GM20431 (cell line): ENCODE measurements around the gene PAX5.

Experiments used
- in situ Hi-C: fragments of 300-500 bp; cut with MseI, MboI; formaldehyde crosslinking; loops from one replicate; pipeline ENCODE4 v1.15.0; 2020; ENCODE audit warnings: low sequenced_read_pairs; ENCODE audit not compliant: unreplicated experiment

PAX5 gene

DNA sequence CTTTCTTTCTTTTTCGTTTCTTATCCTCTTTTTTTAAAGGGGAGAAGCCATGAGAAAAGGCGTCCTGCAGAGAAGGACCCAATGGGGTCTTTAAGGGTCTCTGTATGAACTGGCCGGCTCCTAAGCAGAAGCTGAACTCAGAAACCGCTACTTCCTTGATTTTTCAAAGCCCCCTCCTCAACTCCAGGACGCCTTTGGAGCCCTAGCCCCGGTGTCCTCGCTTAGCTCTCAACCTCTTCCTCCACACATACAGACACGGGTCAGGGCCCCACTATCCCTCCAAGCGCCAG is 8.3 kb downstream of the PAX5 start:
- in situ Hi-C loops, result no loop called here

DNA sequence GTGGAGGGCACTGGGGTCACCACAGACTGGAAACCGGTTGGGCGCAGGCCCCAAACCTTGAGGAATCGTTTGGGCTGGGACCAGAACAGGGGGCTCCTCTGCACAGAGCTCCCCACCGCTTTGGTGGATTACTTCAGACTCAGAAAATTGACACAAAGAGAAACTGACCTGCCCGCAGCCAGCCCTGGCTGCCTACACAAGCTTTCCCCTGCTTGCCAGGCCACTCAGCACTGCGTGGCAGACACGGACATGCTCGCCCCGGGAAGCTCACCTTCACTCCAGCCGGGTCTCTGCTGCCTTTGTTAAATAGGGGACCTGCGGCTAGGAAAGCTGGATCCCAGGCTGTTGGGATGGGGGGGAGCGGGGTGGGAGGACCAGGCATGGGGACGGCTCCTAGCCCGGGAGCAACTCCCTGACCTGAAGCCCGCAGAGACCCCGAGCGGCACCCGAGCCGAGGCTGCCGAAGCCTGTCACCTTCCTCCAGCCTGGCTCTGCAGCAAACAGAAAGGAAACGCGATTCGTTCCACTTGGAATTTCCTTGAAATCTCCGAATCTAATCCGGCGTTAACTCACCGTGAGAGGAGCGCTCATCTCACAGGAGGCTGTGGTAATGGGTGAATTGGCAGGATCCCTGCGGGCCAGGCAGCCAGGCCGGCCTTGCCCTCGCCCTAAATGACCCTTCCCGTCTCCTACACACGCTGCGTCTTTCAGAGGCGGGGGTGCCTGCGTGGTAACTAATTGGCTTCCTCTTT is 8.8 kb downstream of the PAX5 start:
- in situ Hi-C loops, result no loop called here

GRCh38 chr9:37017546-37017945 is 16.5 kb downstream of the PAX5 start:
- in situ Hi-C loops, result no loop called here

DNA sequence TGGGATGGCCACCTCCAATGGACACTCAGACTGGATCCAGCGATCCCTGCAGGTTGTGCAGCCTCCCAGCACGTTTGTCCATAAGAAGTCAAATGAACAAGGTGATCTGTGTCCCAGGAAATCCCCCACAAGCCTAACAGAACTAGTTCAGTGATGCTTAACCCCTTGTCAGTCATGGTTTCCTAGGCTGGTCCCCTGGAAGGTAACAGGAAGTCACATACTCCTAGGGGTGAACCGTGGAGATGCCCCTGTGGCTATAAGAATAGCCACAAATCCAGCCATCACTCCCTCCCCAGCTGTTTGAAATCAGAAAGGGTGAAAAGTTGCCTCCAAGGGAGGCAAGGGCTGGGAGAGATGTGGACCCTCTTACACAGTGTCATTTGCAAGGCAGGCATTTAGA is 22.5 kb downstream of the PAX5 start:
- in situ Hi-C loops, result no loop called here

DNA sequence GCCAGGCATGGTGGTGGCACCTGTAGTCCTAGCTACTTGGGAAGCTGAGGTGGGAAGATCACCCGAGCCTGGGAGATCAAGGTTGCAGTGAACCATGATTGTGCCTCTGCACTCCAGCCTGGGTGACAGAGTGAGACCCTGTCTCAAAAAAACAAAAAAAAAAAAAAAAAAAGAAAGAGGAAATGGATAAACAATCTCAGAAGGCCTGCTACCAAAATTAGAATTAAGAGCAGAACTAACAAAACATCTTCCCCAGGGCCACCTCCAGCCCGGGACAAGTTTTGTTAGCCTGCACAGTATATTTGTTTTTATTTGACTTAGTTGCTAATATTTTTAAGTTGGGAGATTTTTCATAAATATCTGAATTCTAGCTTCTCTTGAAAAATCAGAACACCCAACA is 23.1 kb downstream of the PAX5 start:
- in situ Hi-C loops, result no loop called here

DNA sequence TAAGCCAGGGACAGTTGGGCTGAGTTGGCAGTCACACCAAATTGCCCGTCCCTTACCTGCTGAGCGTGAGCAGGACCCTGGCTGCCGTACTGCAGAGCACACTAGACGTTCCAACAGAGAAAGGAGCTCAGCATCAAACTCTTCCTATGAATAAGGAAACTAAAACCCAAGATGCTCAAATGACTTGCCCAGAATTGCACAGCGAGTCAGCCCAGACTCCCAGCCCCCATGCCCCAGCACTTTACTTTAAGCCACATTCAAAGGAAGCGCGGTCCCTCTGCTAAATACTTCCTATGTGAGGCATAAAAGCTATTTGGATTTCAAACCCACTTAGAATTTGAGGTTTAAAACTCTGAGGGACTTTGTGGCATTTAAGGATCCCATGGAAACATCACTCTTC is 23.9 kb downstream of the PAX5 start:
- in situ Hi-C loops, result no loop called here

- in situ Hi-C loops, result no loop called here
Observed at GRCh38 chr9:37007295-37007694, 26.8 kb downstream of the PAX5 start.

- in situ Hi-C loops, result no loop called here
Observed at GRCh38 chr9:37005517-37006140, 28.4 kb downstream of the PAX5 start.

DNA sequence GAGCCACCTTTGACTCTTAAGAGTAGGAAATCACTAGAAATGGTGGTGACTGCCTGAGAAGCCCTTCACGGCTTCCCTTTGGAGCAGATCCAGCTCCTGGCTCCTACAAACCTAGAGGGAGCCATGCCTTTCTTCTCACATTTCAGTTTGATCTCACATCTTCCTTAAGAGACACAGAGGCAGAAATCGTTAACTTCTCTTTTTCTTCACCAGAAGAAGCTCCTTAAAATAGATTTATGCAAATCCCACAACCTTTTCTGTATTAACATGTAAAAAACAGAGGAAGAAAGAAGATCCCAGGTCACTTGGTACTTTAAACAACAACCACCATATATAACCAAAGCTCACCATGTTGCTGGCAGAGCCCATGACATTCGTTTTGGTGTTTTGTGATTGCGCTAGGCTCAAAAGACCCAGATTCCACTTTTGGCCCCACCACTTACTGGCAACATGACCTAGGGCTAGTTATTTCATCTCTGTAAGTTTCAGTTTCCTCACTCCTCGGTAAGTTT is 29.6 kb downstream of the PAX5 start:
- in situ Hi-C loops, result no loop called here

GRCh38 chr9:37002413-37003217 is 31.5 kb downstream of the PAX5 start:
- in situ Hi-C loops, result no loop called here

DNA sequence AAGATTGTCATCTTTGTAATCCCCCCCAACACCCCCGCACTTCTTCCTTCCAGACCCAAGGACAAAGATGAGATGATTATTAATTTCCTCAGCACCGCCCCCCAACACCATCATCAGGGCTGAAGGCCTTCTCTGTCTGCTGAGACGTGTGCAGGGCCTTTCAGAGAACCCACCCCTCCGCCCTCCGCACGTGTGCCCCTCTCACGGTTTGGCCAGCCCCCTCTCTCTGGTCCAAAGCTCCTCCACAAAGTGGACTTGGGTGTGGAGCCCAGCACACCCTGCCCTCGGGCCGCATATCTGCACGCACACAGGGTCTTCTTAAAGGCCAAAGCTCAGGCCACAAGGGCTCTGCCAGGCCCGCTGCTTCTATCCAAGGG is 32.0 kb downstream of the PAX5 start:
- in situ Hi-C loops, result no loop called here

DNA sequence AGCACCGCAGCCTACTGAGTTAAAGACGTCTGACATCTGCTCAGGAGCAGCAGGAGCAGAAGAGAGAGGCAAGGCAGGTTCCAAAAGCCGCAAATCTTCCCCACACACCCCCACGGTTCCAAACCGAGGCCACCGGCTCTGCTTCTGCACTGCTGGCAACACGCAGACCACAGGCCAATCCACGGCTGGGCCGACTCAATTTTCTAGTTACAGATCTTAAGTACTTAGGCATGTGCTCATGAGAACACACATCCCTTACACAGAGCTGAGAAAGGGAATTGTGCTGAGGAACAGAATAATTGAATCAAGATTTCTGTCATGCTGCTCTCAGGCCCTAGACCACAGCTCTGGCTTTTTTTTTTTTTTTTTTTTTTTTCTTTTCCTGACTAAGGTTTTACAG is 32.6 kb downstream of the PAX5 start:
- in situ Hi-C loops, result no loop called here

DNA sequence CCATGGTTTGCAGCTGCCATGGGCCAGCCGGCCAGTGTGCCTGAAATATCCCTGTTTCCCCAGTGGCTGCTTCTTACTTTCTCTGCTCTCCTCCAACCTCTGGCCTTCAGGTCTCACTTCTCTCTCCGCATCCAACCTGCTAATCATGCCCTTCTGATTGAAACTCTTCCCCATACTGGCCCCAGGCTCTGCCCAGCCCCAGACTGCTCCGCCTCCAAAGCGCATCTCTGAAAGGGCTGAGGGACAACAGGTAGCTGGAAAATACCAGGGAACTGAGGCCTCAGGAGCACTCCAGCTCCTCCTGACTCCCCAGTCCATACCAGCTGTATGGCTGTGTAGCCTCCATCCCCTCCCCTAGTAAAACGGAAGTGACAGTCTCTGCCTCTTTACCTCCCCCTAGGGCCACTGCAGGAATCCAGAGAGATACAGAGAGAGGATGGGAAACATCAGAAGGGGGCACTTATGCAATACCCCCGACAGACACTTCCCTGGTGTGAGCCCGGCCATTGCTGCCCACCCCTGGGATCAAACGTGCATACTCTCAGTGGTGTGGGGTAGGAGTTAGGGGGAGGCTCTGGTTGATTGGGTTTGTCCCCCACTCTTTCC is 34.2 kb downstream of the PAX5 start:
- in situ Hi-C loops, result no loop called here

DNA sequence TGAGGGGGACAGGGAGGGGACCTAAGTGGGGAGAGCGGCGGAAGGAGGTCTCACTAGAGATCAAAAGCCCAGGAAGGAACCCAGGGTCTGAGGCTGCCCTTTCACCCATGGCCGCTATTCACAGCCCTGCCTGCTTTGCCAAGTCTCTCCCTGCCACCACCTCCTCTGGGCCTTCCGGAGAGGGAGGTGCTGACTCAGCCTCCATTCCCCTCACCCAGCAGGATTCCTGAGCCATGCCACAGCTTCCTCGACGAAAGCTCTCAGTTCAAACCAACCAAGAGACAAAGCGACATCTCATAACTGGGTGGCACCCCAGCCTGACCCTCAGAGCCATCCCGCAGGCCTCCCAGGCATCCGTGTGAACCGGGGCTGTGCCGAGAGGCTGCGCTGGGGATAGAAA is 36.7 kb downstream of the PAX5 start:
- in situ Hi-C loops, result no loop called here

DNA sequence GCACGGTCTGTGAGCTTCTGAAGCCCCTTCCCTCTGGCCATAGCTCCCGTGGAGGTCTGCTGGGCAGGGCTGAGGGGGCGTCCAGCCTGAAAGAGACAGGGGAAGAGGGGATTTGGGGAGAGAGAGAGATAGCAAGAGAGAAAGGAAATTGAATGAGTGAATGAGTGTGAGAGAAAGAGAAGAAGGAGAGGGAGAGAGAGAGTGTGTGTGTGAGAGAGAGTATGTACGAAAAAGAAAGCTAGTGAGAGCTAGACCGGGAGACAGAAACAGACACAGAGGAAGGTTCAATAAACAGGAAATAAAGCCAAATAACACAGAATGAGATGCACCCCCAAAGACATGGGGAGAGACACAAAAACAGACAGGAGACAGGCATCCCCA is 37.4 kb downstream of the PAX5 start:
- in situ Hi-C loops, result no loop called here

DNA sequence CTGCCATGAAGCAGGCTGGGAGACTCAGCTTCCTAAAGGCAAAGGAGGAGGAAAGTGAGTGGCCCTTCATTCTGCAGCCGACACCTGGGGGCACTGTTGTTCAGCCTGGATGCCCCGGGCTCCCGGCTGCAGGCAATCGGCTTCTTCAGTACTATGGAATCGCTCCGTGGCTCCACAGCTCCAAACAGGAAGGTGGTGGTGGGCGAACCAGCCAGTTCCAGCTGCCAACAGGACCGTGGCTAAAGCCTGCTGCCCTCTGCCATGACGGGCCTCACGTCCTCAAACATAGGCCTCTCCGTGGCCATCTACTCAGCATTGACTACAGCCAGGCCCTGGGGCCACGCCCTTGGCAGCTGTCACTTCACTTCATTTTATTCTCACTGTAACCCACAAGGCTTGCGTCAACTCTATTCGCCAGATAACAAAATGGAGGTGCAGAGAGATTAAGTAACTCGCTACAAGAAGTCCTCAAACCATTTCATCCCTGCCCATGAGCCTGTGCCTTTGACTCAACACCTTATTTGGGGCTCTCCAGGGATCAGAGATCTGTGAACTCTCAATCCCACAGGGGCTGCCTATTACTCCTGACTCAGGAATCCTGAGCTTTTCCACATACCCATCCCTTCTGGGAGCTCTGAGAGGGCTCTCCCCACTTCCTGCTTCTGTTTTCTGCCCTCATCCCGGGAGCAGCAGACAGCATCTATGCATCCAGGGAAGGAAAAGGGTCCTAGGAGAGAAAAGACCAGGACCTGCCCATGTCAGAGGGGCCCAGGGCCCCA is 38.0 kb downstream of the PAX5 start:
- in situ Hi-C loops, result no loop called here

GRCh38 chr9:36993933-36994764 is 39.9 kb downstream of the PAX5 start:
- in situ Hi-C loops, result no loop called here

- in situ Hi-C loops, result no loop called here
Observed at GRCh38 chr9:36992501-36993316, 41.4 kb downstream of the PAX5 start.
